Measurements from ENCODE around the gene RBM34.

The RBM34 gene

GRCh38 chr1:235152235-235152634 lies 8.8 kb downstream of the RBM34 start:
- no peak for DNase-seq

GRCh38 chr1:235151033-235151432 lies 10.0 kb downstream of the RBM34 start:
- DNase-seq, result no peak

- DNase-seq, result no peak
Observed at GRCh38 chr1:235149824-235150223, 11.2 kb downstream of the RBM34 start.

GRCh38 chr1:235147269-235147668 lies 13.8 kb downstream of the RBM34 start:
- DNase-seq, result no peak

GRCh38 chr1:235145639-235146038 lies 15.4 kb downstream of the RBM34 start:
- no peak for DNase-seq

- DNase-seq, result no peak
Observed at GRCh38 chr1:235142991-235143390, 18.1 kb downstream of the RBM34 start.

- DNase-seq, result no peak
Observed at GRCh38 chr1:235139315-235139714, 21.7 kb downstream of the RBM34 start.

- DNase-seq, result no peak
Observed at GRCh38 chr1:235138821-235139220, 22.2 kb downstream of the RBM34 start.

GRCh38 chr1:235136111-235136510 lies 24.9 kb downstream of the RBM34 start:
- DNase-seq, result no peak

- DNase-seq, result no peak
Observed at GRCh38 chr1:235134171-235134570, 26.9 kb downstream of the RBM34 start.

GRCh38 chr1:235133086-235133485 lies 28.0 kb downstream of the RBM34 start:
- DNase-seq, result no peak

- no peak for DNase-seq
Observed at GRCh38 chr1:235131961-235132360, 29.1 kb downstream of the RBM34 start.

GRCh38 chr1:235130766-235131270 lies 30.2 kb downstream of the RBM34 start:
- DNase-seq, result no peak

GRCh38 chr1:235129774-235130570 lies 31.1 kb downstream of the RBM34 start:
- no peak for DNase-seq

GRCh38 chr1:235128456-235129328 lies 32.4 kb downstream of the RBM34 start, which contains the start of gene TOMM20:
TSS of gene TOMM20 (minus strand) at chr1:235128837. CDS start at chr1:235128715, 122 bp downstream.
- peak; percentile 97 for DNase-seq

- DNase-seq, result peak; percentile 22
Observed at GRCh38 chr1:235127732-235128455, 33.2 kb downstream of the RBM34 start.

GRCh38 chr1:235127203-235127602 lies 33.8 kb downstream of the RBM34 start:
- DNase-seq, result no peak

- no peak for DNase-seq
Observed at GRCh38 chr1:235124665-235125064, 36.4 kb downstream of the RBM34 start.

GRCh38 chr1:235124111-235124510 lies 36.9 kb downstream of the RBM34 start:
- no peak for DNase-seq

- no peak for DNase-seq
Observed at GRCh38 chr1:235122348-235122747, 38.7 kb downstream of the RBM34 start.

- DNase-seq, result no peak
Observed at GRCh38 chr1:235113183-235113917, 47.7 kb downstream of the RBM34 start.

Data from DMS 273 treated with DMSO at 0.1 percent for 48 hours (cell line).